ENCODE data around the gene DDX4. TPM values are rescaled to one million over a fixed set of nuclear protein-coding genes. Genes with fewer than 3 reads are reported as not detected.

Gene DDX4
- total RNA-seq, 4 donors from 2014 or later, result not detected

DNA sequence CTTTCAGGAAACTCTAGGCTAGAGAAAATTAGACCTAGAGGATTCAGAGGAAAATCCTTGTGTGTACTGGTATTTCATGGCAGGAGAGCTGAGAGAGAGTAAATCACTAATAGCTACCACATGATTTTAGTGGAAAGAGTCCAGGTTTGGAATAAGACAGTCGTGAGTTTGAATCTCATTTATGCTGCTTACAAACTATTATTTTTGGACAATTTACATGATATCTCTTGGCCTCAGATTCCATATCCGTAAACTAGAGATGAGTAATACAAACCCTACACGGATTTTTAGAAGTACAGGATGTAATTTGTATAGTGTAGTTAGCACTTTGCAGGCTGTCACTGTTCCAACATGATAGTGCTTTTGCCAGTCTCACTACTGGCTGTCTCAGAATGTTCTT is 116.0 kb downstream of the DDX4 start:
- Histone ChIP-seq H3K4me3 (no peak overlapping the region), H3K9me3 (no peaks in the 10 kb centered on the region), H3K4me1 (peaks cover 0 to 26% (median 3%) of the 10 kb centered on the region in 3 donors), H3K27me3 (peaks cover 0 to 3% (median 0%) of the 10 kb centered on the region in 4 donors), H3K36me3 (no peaks in the 10 kb centered on the region), H3K27ac (no peak overlapping the region)
- DNase-seq, result no peak
- intact Hi-C loops (cut with DNase I), result no loop called here
- TF ChIP-seq, protein P1, sequence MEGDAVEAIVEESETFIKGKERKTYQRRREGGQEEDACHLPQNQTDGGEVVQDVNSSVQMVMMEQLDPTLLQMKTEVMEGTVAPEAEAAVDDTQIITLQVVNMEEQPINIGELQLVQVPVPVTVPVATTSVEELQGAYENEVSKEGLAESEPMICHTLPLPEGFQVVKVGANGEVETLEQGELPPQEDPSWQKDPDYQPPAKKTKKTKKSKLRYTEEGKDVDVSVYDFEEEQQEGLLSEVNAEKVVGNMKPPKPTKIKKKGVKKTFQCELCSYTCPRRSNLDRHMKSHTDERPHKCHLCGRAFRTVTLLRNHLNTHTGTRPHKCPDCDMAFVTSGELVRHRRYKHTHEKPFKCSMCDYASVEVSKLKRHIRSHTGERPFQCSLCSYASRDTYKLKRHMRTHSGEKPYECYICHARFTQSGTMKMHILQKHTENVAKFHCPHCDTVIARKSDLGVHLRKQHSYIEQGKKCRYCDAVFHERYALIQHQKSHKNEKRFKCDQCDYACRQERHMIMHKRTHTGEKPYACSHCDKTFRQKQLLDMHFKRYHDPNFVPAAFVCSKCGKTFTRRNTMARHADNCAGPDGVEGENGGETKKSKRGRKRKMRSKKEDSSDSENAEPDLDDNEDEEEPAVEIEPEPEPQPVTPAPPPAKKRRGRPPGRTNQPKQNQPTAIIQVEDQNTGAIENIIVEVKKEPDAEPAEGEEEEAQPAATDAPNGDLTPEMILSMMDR (IDR thresholded peaks at IDR 0.05), result no peak
- TF ChIP-seq POLR2A (IDR thresholded peaks at IDR 0.05), result no peak
- 19 to 28% methylated on average over 3 of the region's 3 CpGs for WGBS, 2 donors

DNA sequence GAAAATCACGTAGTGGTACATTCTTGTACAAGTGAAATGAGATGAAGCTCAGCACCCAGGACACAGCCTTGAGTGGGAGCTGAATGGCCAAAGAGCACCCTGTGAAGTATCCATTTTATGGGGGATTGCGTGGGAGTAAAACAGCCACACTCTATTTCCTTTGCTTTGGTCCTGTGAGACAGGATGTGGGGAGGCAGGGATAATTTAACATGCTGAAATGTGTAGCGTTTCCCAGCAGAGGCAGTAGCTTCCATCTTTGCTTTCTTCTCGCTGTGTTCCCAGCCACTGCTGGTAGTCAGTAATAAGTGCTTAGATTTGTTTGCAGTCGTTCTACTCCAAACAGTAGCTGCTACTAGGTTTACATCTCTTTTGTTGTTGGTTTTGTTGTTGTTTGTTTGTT is 117.6 kb downstream of the DDX4 start:
- Histone ChIP-seq H3K36me3 (no peaks in the 10 kb centered on the region), H3K27ac (no peak overlapping the region), H3K4me3 (no peak overlapping the region), H3K9me3 (no peaks in the 10 kb centered on the region), H3K4me1 (peaks cover 0 to 26% (median 3%) of the 10 kb centered on the region in 3 donors), H3K27me3 (peaks cover 0 to 5% (median 0%) of the 10 kb centered on the region in 4 donors)
- no peak for TF ChIP-seq POLR2A (IDR thresholded peaks at IDR 0.05)
- TF ChIP-seq, protein P1 (IDR thresholded peaks at IDR 0.05), result no peak
- intact Hi-C loops (cut with DNase I), result no loop called here
- DNase-seq, result no peak
- 72 to 73% methylated on average over 5 of the region's 5 CpGs for WGBS, 2 donors

DNA sequence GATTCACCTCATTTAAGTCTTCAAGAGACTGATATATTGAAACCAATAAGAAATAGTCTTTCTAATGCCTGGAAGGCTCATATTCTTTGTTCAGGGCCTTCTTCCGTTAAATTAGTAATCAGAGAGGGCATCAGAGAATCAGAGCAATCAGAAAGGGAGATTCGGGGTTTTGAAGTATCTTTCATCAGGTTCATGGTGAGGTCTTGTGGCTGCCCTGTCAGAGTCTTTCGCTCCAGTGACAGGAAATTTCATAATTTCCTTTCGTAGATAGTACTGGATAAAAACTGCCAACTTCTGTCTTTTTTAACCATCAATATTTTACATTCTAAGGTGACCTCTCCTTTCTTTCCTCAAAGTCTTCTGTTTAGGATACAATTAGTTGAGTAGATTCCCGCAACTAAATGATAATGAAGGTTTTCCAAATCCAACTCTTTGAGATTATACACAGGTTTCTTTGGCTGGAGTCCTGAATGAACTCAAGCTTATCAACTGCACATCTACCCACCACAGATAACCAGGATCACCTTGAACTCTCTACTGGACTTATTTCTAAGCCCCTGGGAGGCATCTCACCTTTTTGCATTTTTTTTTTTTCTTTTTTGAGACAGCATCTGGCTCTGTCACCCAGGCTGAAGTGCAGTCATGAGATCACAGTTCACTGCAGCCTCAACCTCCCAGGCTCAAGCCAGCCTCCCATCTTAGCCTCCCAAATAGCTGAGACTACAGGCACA is 118.8 kb downstream of the DDX4 start:
- H3K9me3 ChIP-seq, result no peaks in the 10 kb centered on the region
- no peak overlapping the region for H3K4me3 ChIP-seq
- DNase-seq, result no peak
- intact Hi-C loops (cut with DNase I), result no loop called here
- H3K27me3 ChIP-seq, result peaks cover 0 to 5% (median 0%) of the 10 kb centered on the region in 4 donors
- no peak overlapping the region for H3K27ac ChIP-seq
- 74 to 76% methylated on average over 5 of the region's 5 CpGs for WGBS, 2 donors
- TF ChIP-seq POLR2A (IDR thresholded peaks at IDR 0.05), result no peak
- TF ChIP-seq, protein P1 (IDR thresholded peaks at IDR 0.05), result no peak
- peaks cover 0 to 17% (median 3%) of the 10 kb centered on the region in 3 donors for H3K4me1 ChIP-seq
- H3K36me3 ChIP-seq, result no peaks in the 10 kb centered on the region

DNA sequence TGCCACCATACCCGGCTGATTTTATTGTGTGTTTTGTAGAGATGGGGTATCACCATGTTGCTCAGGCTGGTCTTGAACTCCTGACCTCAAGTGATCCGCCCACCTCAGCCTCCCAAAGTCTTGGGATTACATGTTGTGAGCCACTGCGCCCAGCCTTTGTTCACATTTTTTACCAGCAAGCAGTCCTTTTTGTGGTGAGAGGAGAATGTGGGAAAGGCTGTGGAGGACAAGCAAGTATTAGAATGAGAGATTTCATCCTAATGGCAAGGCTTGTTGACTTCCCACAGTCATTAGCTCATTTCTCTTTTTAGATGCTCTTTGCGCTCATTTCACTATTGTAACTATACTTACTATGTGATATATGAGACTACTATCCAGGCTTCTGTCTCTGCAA is 119.4 kb downstream of the DDX4 start:
- no peak for TF ChIP-seq POLR2A (IDR thresholded peaks at IDR 0.05)
- TF ChIP-seq, protein P1 (IDR thresholded peaks at IDR 0.05), result no peak
- no peak for DNase-seq
- WGBS, 2 donors, result 79 to 85% methylated on average over 4 of the region's 4 CpGs
- peaks cover 0 to 16% (median 3%) of the 10 kb centered on the region in 3 donors for H3K4me1 ChIP-seq
- H3K4me3 ChIP-seq, result no peak overlapping the region
- no peaks in the 10 kb centered on the region for H3K36me3 ChIP-seq
- H3K27ac ChIP-seq, result no peak overlapping the region
- intact Hi-C loops (cut with DNase I), result no loop called here
- no peaks in the 10 kb centered on the region for H3K9me3 ChIP-seq
- peaks cover 0 to 5% (median 0%) of the 10 kb centered on the region in 4 donors for H3K27me3 ChIP-seq

DNA sequence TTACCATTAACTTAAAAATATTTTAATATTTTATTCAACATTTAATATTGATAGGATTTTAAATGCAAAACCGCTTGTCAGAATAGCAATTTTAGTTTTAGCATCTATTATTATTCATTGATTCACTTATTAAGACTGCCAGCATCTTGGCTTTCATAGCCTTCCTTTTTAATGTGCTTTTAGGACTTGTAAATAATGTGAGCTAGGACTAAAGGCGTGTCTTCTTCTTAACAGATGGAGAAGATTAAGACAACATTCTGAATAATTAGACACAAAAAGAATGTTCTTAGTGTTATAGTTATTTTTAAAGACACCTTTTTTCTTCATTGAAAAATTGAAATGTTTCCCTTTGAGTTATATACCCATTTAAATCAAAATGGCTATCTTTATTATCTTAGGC is 120.2 kb downstream of the DDX4 start:
- WGBS, 2 donors, result 79 to 88% methylated on average over 2 of the region's 2 CpGs
- intact Hi-C loops (cut with DNase I), result no loop called here
- Histone ChIP-seq H3K36me3 (no peaks in the 10 kb centered on the region), H3K4me1 (peaks cover 0 to 13% (median 3%) of the 10 kb centered on the region in 3 donors), H3K27ac (no peak overlapping the region), H3K27me3 (peaks cover 0 to 5% (median 0%) of the 10 kb centered on the region in 4 donors), H3K4me3 (no peak overlapping the region), H3K9me3 (no peaks in the 10 kb centered on the region)
- TF ChIP-seq, protein P1 (IDR thresholded peaks at IDR 0.05), result no peak
- no peak for TF ChIP-seq POLR2A (IDR thresholded peaks at IDR 0.05)
- no peak for DNase-seq

Data from esophagus squamous epithelium (tissue), 5 donors.